IMR-90 (cell line): ENCODE results near the gene MDM4. TPM values are rescaled to one million over a fixed set of nuclear protein-coding genes. Genes with fewer than 3 reads are reported as not detected.

Experiments
- ATAC-seq: fragments of 200-7000 bp; cut with Tn5 transposase; 2 replicates; pipeline ENCODE4 v1.9.1; 2020; ENCODE audit warnings: low read depth, mild to moderate bottlenecking, moderate library complexity
- BruUV-seq: library from RNA; stranded (reverse); fragments of 400-500 nt; replicated peaks from 2 replicates; lab custom pipeline; 2021; lab: Mats Ljungman, UMichigan
- CTCF ChIA-PET: fragments of 300-600 bp; formaldehyde crosslinking; extraction: SDS; loops from one replicate; lab custom pipeline; 2021; ENCODE audit warnings: antibody characterized with exemption; lab: Yijun Ruan, JAX
- POLR2A ChIA-PET: fragments of 300-600 bp; sonication (Branson Sonifier 250); formaldehyde crosslinking; loops from one replicate; lab custom pipeline; 2022; ENCODE audit warnings: antibody characterized with exemption; ENCODE audit not compliant: unreplicated experiment; lab: Charles Lee
- DNase-seq: peaks from one replicate; pipeline ENCODE4 v3.0.0; 2013
- H2AFZ ChIP-seq: replicated peaks from 2 replicates; pipeline ENCODE3; 2013; ENCODE audit warnings: low read length, mild to moderate bottlenecking; ENCODE audit not compliant: poor library complexity
- H2AK5ac ChIP-seq: 2 replicates; pipeline ENCODE4 v1.6.1; 2013; ENCODE audit warnings: low read depth, low read length, inconsistent platforms
- H2AK9ac ChIP-seq: replicated peaks from 2 replicates; pipeline ENCODE3; 2013; ENCODE audit warnings: mild to moderate bottlenecking, low read depth, low read length, moderate library complexity; ENCODE audit not compliant: poor library complexity
- H2BK120ac ChIP-seq: 2 replicates; pipeline ENCODE4 v1.6.1; 2013; ENCODE audit warnings: low read depth, low read length, inconsistent platforms
- H2BK15ac ChIP-seq: 3 replicates; pipeline ENCODE4 v1.6.1; 2013; ENCODE audit warnings: low read depth, low read length, inconsistent platforms
- H2BK20ac ChIP-seq: 2 replicates; pipeline ENCODE4 v1.6.1; 2013; ENCODE audit warnings: low read depth, mild to moderate bottlenecking, inconsistent platforms, low read length, moderate library complexity
- H2BK5ac ChIP-seq: 2 replicates; pipeline ENCODE4 v1.6.1; 2013; ENCODE audit warnings: mild to moderate bottlenecking, low read depth, low read length, inconsistent platforms; ENCODE audit not compliant: poor library complexity, severe bottlenecking
- H3K14ac ChIP-seq: replicated peaks from 2 replicates; pipeline ENCODE4 v1.6.1; 2013; ENCODE audit warnings: low read depth, low read length, inconsistent platforms
- H3K18ac ChIP-seq: 2 replicates; pipeline ENCODE4 v1.6.1; 2013; ENCODE audit warnings: low read depth, low read length, control low read depth
- H3K23ac ChIP-seq: 2 replicates; pipeline ENCODE4 v1.6.1; 2013; ENCODE audit warnings: low read depth, low read length, inconsistent platforms
- H3K27ac ChIP-seq: 2 replicates; pipeline ENCODE4 v1.5.1; 2013; ENCODE audit warnings: mild to moderate bottlenecking, control low read depth, low read length; ENCODE audit not compliant: insufficient read depth
- H3K27me3 ChIP-seq: 2 replicates; pipeline ENCODE4 v1.6.1; 2013; ENCODE audit warnings: low read length; ENCODE audit not compliant: control insufficient read depth, insufficient read depth
- H3K36me3 ChIP-seq: 2 replicates; pipeline ENCODE4 v1.6.1; 2013; ENCODE audit warnings: low read length, mixed read lengths; ENCODE audit not compliant: control insufficient read depth, insufficient read depth
- H3K4ac ChIP-seq: 2 replicates; pipeline ENCODE4 v1.6.1; 2013; ENCODE audit warnings: low read depth, low read length, inconsistent platforms
- H3K4me1 ChIP-seq: 2 replicates; pipeline ENCODE4 v1.6.1; 2013; ENCODE audit warnings: low read length, mixed read lengths; ENCODE audit not compliant: control insufficient read depth, insufficient read depth
- H3K4me2 ChIP-seq: 2 replicates; pipeline ENCODE4 v1.6.1; 2013; ENCODE audit warnings: low read depth, mild to moderate bottlenecking, control low read depth, low read length, moderate library complexity
- H3K4me3 ChIP-seq: 2 replicates; pipeline ENCODE4 v1.5.1; 2013; ENCODE audit warnings: low read depth, mild to moderate bottlenecking, control low read depth, low read length, moderate library complexity; ENCODE audit not compliant: insufficient read depth
- H3K56ac ChIP-seq: 2 replicates; pipeline ENCODE4 v1.6.1; 2013; ENCODE audit warnings: low read length, inconsistent platforms; ENCODE audit not compliant: insufficient read depth; ENCODE audit errors: extremely low read depth
- H3K79me1 ChIP-seq, 2 experiments: 2 replicates each; pipeline ENCODE4 v1.6.1; 2013; ENCODE audit warnings: low read length in 2 of 2, inconsistent platforms in 1 of 2, low read depth in 1 of 2
- H3K9ac ChIP-seq: 2 replicates; pipeline ENCODE4 v1.6.1; 2013; ENCODE audit warnings: low read depth, low read length, control low read depth
- H3K9me1 ChIP-seq: 2 replicates; pipeline ENCODE4 v1.6.1; 2013; ENCODE audit warnings: low read length, inconsistent platforms; ENCODE audit not compliant: insufficient read depth
- H3K9me3 ChIP-seq: 2 replicates; pipeline ENCODE4 v1.6.1; 2013; ENCODE audit warnings: low read length; ENCODE audit not compliant: control insufficient read depth, insufficient read depth
- H4K20me1 ChIP-seq: 2 replicates; pipeline ENCODE4 v1.6.1; 2013; ENCODE audit warnings: low read length, inconsistent platforms; ENCODE audit not compliant: insufficient read depth
- H4K5ac ChIP-seq: 2 replicates; pipeline ENCODE4 v1.6.1; 2013; ENCODE audit warnings: mild to moderate bottlenecking, low read depth, low read length, control low read depth
- H4K8ac ChIP-seq, 2 experiments: 2 replicates each; pipeline ENCODE4 v1.6.1; 2013; ENCODE audit warnings: low read depth in 2 of 2, low read length in 2 of 2, control low read depth in 1 of 2, inconsistent platforms in 1 of 2
- H4K91ac ChIP-seq: 2 replicates; pipeline ENCODE4 v1.6.1; 2013; ENCODE audit warnings: low read depth, low read length, inconsistent platforms; ENCODE audit not compliant: insufficient read depth
- BHLHE40 ChIP-seq: fragments of 150-350 bp; IDR thresholded peaks from 2 replicates; pipeline ENCODE4 v1.6.1; 2016; ENCODE audit warnings: mild to moderate bottlenecking, low read depth, low read length
- CEBPB ChIP-seq: IDR thresholded peaks from 2 replicates; pipeline ENCODE4 v1.6.1; 2012; ENCODE audit warnings: low read depth, low read length, improper control_type of control experiment
- MAFK ChIP-seq: IDR thresholded peaks from 2 replicates; pipeline ENCODE4 v1.6.1; 2012; ENCODE audit warnings: low read depth, low read length, improper control_type of control experiment
- NFE2L2 ChIP-seq: fragments of 150-350 bp; IDR thresholded peaks from 2 replicates; pipeline ENCODE4 v1.6.1; 2016; ENCODE audit warnings: low read depth, mild to moderate bottlenecking, low read length
- RAD21 ChIP-seq: IDR thresholded peaks from 2 replicates; pipeline ENCODE4 v1.6.1; 2012; ENCODE audit warnings: low read length, improper control_type of control experiment
- SMC3 ChIP-seq: fragments of 150-350 bp; IDR thresholded peaks from 2 replicates; pipeline ENCODE4 v1.6.1; 2016; ENCODE audit warnings: low read depth, mild to moderate bottlenecking, antibody characterized with exemption, low read length, moderate library complexity
- WGBS, 2 experiments: methylation state at CpG; one replicate each; pipeline versions ENCODE4 v1.1.5 to v1.1.7; 2013; ENCODE audit warnings: missing lambda C conversion rate in 2 of 2; ENCODE audit not compliant: insufficient read length in 1 of 2; ENCODE audit errors: extremely low coverage in 2 of 2; 5-methylcytosine and 5-hydroxymethylcytosine counted together
- dilution Hi-C: fragments of 300-500 bp; cut with HindIII; formaldehyde crosslinking; loops from one replicate; pipeline ENCODE4 v1.14.3; 2018; ENCODE audit warnings: low sequenced_read_pairs; ENCODE audit not compliant: unreplicated experiment
- in situ Hi-C: fragments of 300-500 bp; cut with MboI; formaldehyde crosslinking; loops from 3 replicates; pipeline ENCODE4 v1.14.3; 2019; ENCODE audit warnings: low sequenced_read_pairs, inconsistent platforms, mixed read lengths
- intact Hi-C: fragments of 100-400 bp; cut with micrococcal nuclease; formaldehyde crosslinking; loops from 2 replicates; pipeline ENCODE4 v1.10.0; 2022
- polyA plus RNA-seq, 3 experiments: library from polyadenylated mRNA; depleted of rRNA; stranded (reverse); fragments of >200 nt; gene quantifications; 2 replicates each; pipeline ENCODE4 v1.2.3, GENCODE V29; 2012; ENCODE audit warnings: low replicate concordance in 1 of 3
- total RNA-seq: library from RNA; depleted of rRNA; stranded (reverse); fragments of >200 nt; gene quantifications from 2 replicates; pipeline ENCODE4 v1.2.3, GENCODE V29; 2012
- TF ChIP-seq, protein P1 (sequence below): fragments of 150-350 bp; IDR thresholded peaks from 2 replicates; pipeline ENCODE4 v1.6.1; 2016; ENCODE audit warnings: low read depth, mild to moderate bottlenecking, low read length, moderate library complexity, borderline replicate concordance
- TF ChIP-seq, protein P2 (sequence below): conservative IDR thresholded peaks from 2 replicates; pipeline ENCODE4 v1.5.1; 2012; ENCODE audit warnings: mild to moderate bottlenecking, low read depth, low read length, improper control_type of control experiment
- TF ChIP-seq, protein P3 (sequence below): fragments of 150-350 bp; IDR thresholded peaks from 2 replicates; pipeline ENCODE4 v1.6.1; 2017; ENCODE audit warnings: mild to moderate bottlenecking, antibody characterized with exemption, low read length, low read depth

Gene MDM4
- total and polyA plus RNA-seq, 2 of the 4 experiments (the other 2 are of a cell fraction): 7.4 to 20.1 TPM

DNA sequence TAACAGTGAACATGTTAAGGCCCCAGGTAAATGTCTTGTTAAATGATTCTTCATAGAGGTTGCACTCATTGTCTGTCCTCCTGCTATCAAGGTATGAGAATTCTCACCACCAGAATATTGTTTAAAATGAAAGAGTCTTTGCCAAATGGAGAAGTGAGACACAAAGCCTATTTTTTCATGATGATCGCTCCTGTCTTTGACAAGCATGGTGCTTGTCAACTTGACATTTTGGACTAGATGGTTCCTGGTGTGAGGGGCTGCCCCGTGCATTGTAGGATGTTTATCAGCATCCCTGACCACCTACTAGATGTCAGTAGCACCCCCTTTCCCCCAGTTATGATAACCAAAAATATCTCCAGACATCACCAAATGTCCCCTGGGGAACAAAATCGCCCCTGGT, 65.6 kb downstream of the MDM4 start:
- dilution Hi-C loops (no loop called here), in situ Hi-C loops (no loop called here), intact Hi-C loops (no loop called here)
- no peaks in the 10 kb centered on the region for H3K36me3 ChIP-seq
- H2BK20ac ChIP-seq: no peak overlapping the region
- H3K4me2 ChIP-seq: no peak overlapping the region
- H2BK5ac ChIP-seq: no peak overlapping the region
- H3K9me3 ChIP-seq: no peaks in the 10 kb centered on the region
- H3K14ac ChIP-seq: no peak overlapping the region
- H3K56ac ChIP-seq: no peak overlapping the region
- H2AK5ac ChIP-seq: no peak overlapping the region
- no peak overlapping the region for H3K23ac ChIP-seq
- H3K79me1 ChIP-seq: no peaks in the 10 kb centered on the region
- H2AK9ac ChIP-seq: no peak overlapping the region
- H2AFZ ChIP-seq: no peak overlapping the region
- no peak for ATAC-seq
- BruUV-seq: no TSS peak
- ChIA-PET POLR2A (no interaction called here), CTCF (interaction anchor here (2.0 kb wide), 1 partner anchor 225 kb away, joined by 8 read pairs; no protein-coding TSS in a partner anchor)
- no peak overlapping the region for H3K18ac ChIP-seq
- no peak overlapping the region for H3K4me3 ChIP-seq
- no CpG with 5 or more reads among the region's 3 CpGs for WGBS, 2 experiments
- H2BK120ac ChIP-seq: no peak overlapping the region
- H3K4me1 ChIP-seq: peaks cover 1% of the 10 kb centered on the region; the same call in 1 of the 2 replicates
- H4K91ac ChIP-seq: no peak overlapping the region
- no peak overlapping the region for H2BK15ac ChIP-seq
- H3K9me1 ChIP-seq: 0 out of 2 replicates have a peak, but pooled peaks cover 3% of the 10 kb centered on the region
- no peak overlapping the region for H4K5ac ChIP-seq
- DNase-seq: no peak
- no peak overlapping the region for H3K4ac ChIP-seq
- TF ChIP-seq NFE2L2 (no peak), SMC3 (no peak), MAFK (no peak), BHLHE40 (no peak), RAD21 (no peak), CEBPB (no peak)
- TF ChIP-seq, protein P1, sequence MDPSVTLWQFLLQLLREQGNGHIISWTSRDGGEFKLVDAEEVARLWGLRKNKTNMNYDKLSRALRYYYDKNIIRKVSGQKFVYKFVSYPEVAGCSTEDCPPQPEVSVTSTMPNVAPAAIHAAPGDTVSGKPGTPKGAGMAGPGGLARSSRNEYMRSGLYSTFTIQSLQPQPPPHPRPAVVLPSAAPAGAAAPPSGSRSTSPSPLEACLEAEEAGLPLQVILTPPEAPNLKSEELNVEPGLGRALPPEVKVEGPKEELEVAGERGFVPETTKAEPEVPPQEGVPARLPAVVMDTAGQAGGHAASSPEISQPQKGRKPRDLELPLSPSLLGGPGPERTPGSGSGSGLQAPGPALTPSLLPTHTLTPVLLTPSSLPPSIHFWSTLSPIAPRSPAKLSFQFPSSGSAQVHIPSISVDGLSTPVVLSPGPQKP: no peak
- TF ChIP-seq, protein P2, sequence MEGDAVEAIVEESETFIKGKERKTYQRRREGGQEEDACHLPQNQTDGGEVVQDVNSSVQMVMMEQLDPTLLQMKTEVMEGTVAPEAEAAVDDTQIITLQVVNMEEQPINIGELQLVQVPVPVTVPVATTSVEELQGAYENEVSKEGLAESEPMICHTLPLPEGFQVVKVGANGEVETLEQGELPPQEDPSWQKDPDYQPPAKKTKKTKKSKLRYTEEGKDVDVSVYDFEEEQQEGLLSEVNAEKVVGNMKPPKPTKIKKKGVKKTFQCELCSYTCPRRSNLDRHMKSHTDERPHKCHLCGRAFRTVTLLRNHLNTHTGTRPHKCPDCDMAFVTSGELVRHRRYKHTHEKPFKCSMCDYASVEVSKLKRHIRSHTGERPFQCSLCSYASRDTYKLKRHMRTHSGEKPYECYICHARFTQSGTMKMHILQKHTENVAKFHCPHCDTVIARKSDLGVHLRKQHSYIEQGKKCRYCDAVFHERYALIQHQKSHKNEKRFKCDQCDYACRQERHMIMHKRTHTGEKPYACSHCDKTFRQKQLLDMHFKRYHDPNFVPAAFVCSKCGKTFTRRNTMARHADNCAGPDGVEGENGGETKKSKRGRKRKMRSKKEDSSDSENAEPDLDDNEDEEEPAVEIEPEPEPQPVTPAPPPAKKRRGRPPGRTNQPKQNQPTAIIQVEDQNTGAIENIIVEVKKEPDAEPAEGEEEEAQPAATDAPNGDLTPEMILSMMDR: no peak
- TF ChIP-seq, protein P3, sequence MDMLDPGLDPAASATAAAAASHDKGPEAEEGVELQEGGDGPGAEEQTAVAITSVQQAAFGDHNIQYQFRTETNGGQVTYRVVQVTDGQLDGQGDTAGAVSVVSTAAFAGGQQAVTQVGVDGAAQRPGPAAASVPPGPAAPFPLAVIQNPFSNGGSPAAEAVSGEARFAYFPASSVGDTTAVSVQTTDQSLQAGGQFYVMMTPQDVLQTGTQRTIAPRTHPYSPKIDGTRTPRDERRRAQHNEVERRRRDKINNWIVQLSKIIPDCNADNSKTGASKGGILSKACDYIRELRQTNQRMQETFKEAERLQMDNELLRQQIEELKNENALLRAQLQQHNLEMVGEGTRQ: no peak
- H3K9ac ChIP-seq: no peak overlapping the region
- H4K8ac ChIP-seq: no peak overlapping the region
- no peak overlapping the region for H3K27ac ChIP-seq
- H3K27me3 ChIP-seq: no peaks in the 10 kb centered on the region
- H4K20me1 ChIP-seq: no peaks in the 10 kb centered on the region
